ENCODE data around the gene TCAIM.

DNA sequence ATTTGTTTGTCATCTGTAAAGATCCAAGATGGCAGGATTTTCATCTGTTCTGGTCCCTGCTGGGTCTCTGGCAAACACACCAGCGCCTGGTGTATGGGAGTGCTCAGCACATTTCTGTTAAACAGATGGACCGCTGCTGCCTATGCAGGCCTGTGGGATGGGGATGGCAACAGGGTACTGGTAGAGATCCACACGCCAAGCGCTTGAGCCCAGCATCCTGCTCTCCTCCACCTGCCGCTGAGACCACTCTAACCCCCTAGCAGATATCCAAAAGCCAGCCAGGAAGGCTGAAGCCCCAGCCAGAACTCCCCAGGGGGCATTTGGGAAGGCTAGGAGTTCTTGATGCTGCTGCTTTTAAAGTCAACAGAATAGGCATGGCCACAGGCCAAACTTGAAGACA, 107.2 kb downstream of the TCAIM start:
- TF ChIP-seq POLR2A (IDR thresholded peaks at IDR 0.05) = no peak
- no peak for TF ChIP-seq CTCF (IDR thresholded peaks at IDR 0.05)
- TF ChIP-seq POLR2AphosphoS5 (IDR thresholded peaks at IDR 0.05) = no peak

Data from breast epithelium (tissue), 3 donors.